HEK293T (cell line): Measurements from ENCODE around the gene ZFX.

Experiments used
- ARNT ChIP-seq: fragments of 450-650 bp; IDR thresholded peaks from 2 replicates; pipeline ENCODE4 v1.6.1; 2017; ENCODE audit warnings: mild to moderate bottlenecking
- BHLHE40 ChIP-seq: fragments of 450-650 bp; IDR thresholded peaks from 2 replicates; pipeline ENCODE4 v1.6.1; 2016; ENCODE audit warnings: mild to moderate bottlenecking, moderate library complexity, borderline replicate concordance
- SP1 ChIP-seq: fragments of 450-650 bp; IDR thresholded peaks from 2 replicates; pipeline ENCODE4 v1.6.1; 2017
- SUZ12 ChIP-seq: fragments of 450-650 bp; IDR thresholded peaks from 2 replicates; pipeline ENCODE4 v1.6.1; 2016; ENCODE audit warnings: mild to moderate bottlenecking
- TF ChIP-seq, protein P1 (sequence below): fragments of 450-650 bp; IDR thresholded peaks from 2 replicates; pipeline ENCODE4 v1.6.1; 2016

DNA sequence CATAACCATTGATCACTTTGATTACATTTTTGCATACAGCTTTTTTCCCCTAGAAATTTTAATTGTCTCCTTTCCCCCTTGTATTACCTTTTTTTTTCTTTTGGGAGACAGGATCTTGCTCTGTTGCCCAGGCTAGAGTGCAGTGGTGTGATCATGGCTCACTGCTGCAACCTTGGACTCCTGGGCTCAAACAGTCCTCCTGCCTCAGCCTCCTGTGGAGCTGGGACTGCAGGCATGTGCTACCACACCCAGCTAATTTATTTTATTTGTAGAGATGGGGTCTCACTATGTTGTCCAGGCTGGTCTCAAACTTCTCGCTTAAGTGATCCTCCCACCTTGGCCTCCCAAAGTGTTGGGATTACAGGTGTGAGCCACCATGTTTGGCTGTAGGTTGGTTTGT is 47.0 kb downstream of the ZFX start:
- TF ChIP-seq SP1 = no peak
- TF ChIP-seq ARNT = no peak
- TF ChIP-seq, protein P1, sequence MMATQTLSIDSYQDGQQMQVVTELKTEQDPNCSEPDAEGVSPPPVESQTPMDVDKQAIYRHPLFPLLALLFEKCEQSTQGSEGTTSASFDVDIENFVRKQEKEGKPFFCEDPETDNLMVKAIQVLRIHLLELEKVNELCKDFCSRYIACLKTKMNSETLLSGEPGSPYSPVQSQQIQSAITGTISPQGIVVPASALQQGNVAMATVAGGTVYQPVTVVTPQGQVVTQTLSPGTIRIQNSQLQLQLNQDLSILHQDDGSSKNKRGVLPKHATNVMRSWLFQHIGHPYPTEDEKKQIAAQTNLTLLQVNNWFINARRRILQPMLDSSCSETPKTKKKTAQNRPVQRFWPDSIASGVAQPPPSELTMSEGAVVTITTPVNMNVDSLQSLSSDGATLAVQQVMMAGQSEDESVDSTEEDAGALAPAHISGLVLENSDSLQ = no peak
- no peak for TF ChIP-seq BHLHE40
- no peak for TF ChIP-seq SUZ12
